ENCODE measurements around the gene SLC16A10. TPM values are rescaled to one million over a fixed set of nuclear protein-coding genes. Genes with fewer than 3 reads are reported as not detected.
"Not testable (repeated sequence)": the region's sequence is repeated elsewhere in the genome, so short reads cannot be mapped to it uniquely, and the experiment has no call there.

Gene SLC16A10
- total RNA-seq, 4 donors from 2014 or later: 1.5 to 8.9 (median 4.2) TPM

GRCh38 chr6:111124406-111124805 is 37.1 kb downstream of the SLC16A10 start:
- no peaks in the 10 kb centered on the region for H3K36me3 ChIP-seq
- no peak overlapping the region for H3K4me3 ChIP-seq
- H3K9me3 ChIP-seq: no peaks in the 10 kb centered on the region
- 89 to 100% methylated on average over 1 to 4 of the region's 4 CpGs for WGBS, 2 donors (ENCODE audit: low coverage in 1 of 2)
- no peak for TF ChIP-seq EP300 (IDR thresholded peaks at IDR 0.05; ENCODE audit: low read depth)
- TF ChIP-seq CTCF (IDR thresholded peaks at IDR 0.05): no peak
- no peak for TF ChIP-seq POLR2AphosphoS5 (IDR thresholded peaks at IDR 0.05)
- TF ChIP-seq POLR2A (IDR thresholded peaks at IDR 0.05): no peak
- in situ Hi-C loops (cut with MboI; ENCODE audit: low pct_ligation_motif_present in 1 of 4, low pct_unique_long_range_greater_than_20kb in 1 of 4, low sequenced_read_pairs in 3 of 4): no loop called here
- H3K27ac ChIP-seq: no peak overlapping the region
- intact Hi-C loops (cut with DNase I; ENCODE audit: low total_unique reads): no loop called here
- no peaks in the 10 kb centered on the region for H3K27me3 ChIP-seq
- DNase-seq: no peak
- H3K4me1 ChIP-seq: peaks cover 0 to 3% (median 0%) of the 10 kb centered on the region in 4 donors

DNA sequence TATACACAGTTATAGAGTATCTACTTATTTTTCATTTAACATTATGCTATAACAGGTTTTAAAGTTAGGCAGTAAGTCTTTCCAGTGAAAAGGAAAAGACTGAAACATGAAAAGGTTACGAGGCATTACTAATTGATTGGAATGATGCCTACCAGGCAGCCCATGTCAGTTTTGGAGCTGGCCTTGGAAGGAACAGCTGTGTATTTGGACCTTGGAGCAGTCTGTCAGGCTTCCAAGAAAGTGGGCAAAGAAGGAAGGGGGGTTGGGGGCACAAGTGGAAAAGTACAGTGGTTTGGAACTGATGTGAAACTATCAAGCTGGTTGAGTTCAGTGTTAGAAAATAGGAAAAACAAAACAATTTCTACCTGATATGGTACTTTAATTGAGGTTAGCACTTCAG is 41.7 kb downstream of the SLC16A10 start:
- H3K27me3 ChIP-seq: no peaks in the 10 kb centered on the region
- no peak for DNase-seq
- no peaks in the 10 kb centered on the region for H3K36me3 ChIP-seq
- H3K9me3 ChIP-seq: no peaks in the 10 kb centered on the region
- peaks cover 0 to 4% (median 0%) of the 10 kb centered on the region in 4 donors for H3K4me1 ChIP-seq
- intact Hi-C loops (cut with DNase I; ENCODE audit: low total_unique reads): no loop called here
- TF ChIP-seq CTCF (IDR thresholded peaks at IDR 0.05): no peak
- TF ChIP-seq POLR2AphosphoS5 (IDR thresholded peaks at IDR 0.05): no peak
- no peak for TF ChIP-seq POLR2A (IDR thresholded peaks at IDR 0.05)
- no peak for TF ChIP-seq EP300 (IDR thresholded peaks at IDR 0.05; ENCODE audit: low read depth)
- no peak overlapping the region for H3K27ac ChIP-seq
- no peak overlapping the region for H3K4me3 ChIP-seq
- in situ Hi-C loops (cut with MboI; ENCODE audit: low pct_ligation_motif_present in 1 of 4, low pct_unique_long_range_greater_than_20kb in 1 of 4, low sequenced_read_pairs in 3 of 4): no loop called here
- WGBS, 2 donors (ENCODE audit: low coverage in 1 of 2): 63 to 67% methylated on average over 1 of the region's 1 CpG

GRCh38 chr6:111131018-111131417 is 43.7 kb downstream of the SLC16A10 start:
- WGBS, 2 donors (ENCODE audit: low coverage in 1 of 2): 97% methylated on average over 10 of the region's 11 CpGs; no CpG with 5 or more reads in 1 of the 2 donors
- H3K27me3 ChIP-seq; in situ Hi-C loops (cut with MboI; ENCODE audit: low pct_ligation_motif_present in 1 of 4, low pct_unique_long_range_greater_than_20kb in 1 of 4, low sequenced_read_pairs in 3 of 4); DNase-seq; H3K36me3 ChIP-seq; intact Hi-C loops (cut with DNase I; ENCODE audit: low total_unique reads); H3K9me3 ChIP-seq; H3K4me3 ChIP-seq; H3K27ac ChIP-seq; H3K4me1 ChIP-seq: not testable (repeated sequence)

GRCh38 chr6:111132669-111133068 is 45.4 kb downstream of the SLC16A10 start:
- in situ Hi-C loops (cut with MboI; ENCODE audit: low pct_ligation_motif_present in 1 of 4, low pct_unique_long_range_greater_than_20kb in 1 of 4, low sequenced_read_pairs in 3 of 4); H3K27ac ChIP-seq; H3K36me3 ChIP-seq; H3K4me3 ChIP-seq; intact Hi-C loops (cut with DNase I; ENCODE audit: low total_unique reads); H3K9me3 ChIP-seq; DNase-seq; H3K27me3 ChIP-seq; H3K4me1 ChIP-seq: not testable (repeated sequence)
- 71 to 90% methylated on average over 2 of the region's 2 CpGs for WGBS, 2 donors (ENCODE audit: low coverage in 1 of 2)

GRCh38 chr6:111134236-111134869 is 47.0 kb downstream of the SLC16A10 start:
- H3K27me3 ChIP-seq; DNase-seq; H3K4me3 ChIP-seq; H3K9me3 ChIP-seq; in situ Hi-C loops (cut with MboI; ENCODE audit: low pct_ligation_motif_present in 1 of 4, low pct_unique_long_range_greater_than_20kb in 1 of 4, low sequenced_read_pairs in 3 of 4); H3K4me1 ChIP-seq; H3K36me3 ChIP-seq; intact Hi-C loops (cut with DNase I; ENCODE audit: low total_unique reads); H3K27ac ChIP-seq: not testable (repeated sequence)
- WGBS, 2 donors (ENCODE audit: low coverage in 1 of 2): 79 to 89% methylated on average over 5 to 6 of the region's 6 CpGs

- H3K27me3 ChIP-seq; DNase-seq; H3K36me3 ChIP-seq; in situ Hi-C loops (cut with MboI; ENCODE audit: low pct_ligation_motif_present in 1 of 4, low pct_unique_long_range_greater_than_20kb in 1 of 4, low sequenced_read_pairs in 3 of 4); H3K4me3 ChIP-seq; H3K9me3 ChIP-seq; intact Hi-C loops (cut with DNase I; ENCODE audit: low total_unique reads); H3K27ac ChIP-seq; H3K4me1 ChIP-seq: not testable (repeated sequence)
- WGBS, 2 donors (ENCODE audit: low coverage in 1 of 2): 87 to 93% methylated on average over 3 to 14 of the region's 14 CpGs
Observed at GRCh38 chr6:111137489-111138093, 50.3 kb downstream of the SLC16A10 start.
